Right ventricle myocardium superior (tissue), 1 donor: ENCODE data around the gene SMIM29. TPM values are rescaled to one million over a fixed set of nuclear protein-coding genes. Genes with fewer than 3 reads are reported as not detected.

Experiments used
- ATAC-seq: fragments of 200-7000 bp; cut with Tn5 transposase; one replicate; pipeline ENCODE4 v1.9.1; 2020; ENCODE audit warnings: mild to moderate bottlenecking; ENCODE audit not compliant: poor library complexity
- DNase-seq: peaks from one replicate; pipeline ENCODE4 v3.0.0-alpha.2; 2020
- intact Hi-C: fragments of 100-400 bp; cut with DNase I; formaldehyde crosslinking; loops from one replicate; pipeline ENCODE4 v1.11.2; 2022
- total RNA-seq: library from RNA; stranded (reverse); fragmentation: NEBNext Ultra II Directional; extraction: Animal tissue kit (Norgen Biotek cat#: 25700); gene quantifications from one replicate; pipeline ENCODE4 v1.2.1, GENCODE V29; 2021
- donor health status: DM: no; HTN: yes; CAD: no; lungs with severe emphysema.

Gene SMIM29
- total RNA-seq, 1 donor from 2014 or later = 19.1 TPM

DNA sequence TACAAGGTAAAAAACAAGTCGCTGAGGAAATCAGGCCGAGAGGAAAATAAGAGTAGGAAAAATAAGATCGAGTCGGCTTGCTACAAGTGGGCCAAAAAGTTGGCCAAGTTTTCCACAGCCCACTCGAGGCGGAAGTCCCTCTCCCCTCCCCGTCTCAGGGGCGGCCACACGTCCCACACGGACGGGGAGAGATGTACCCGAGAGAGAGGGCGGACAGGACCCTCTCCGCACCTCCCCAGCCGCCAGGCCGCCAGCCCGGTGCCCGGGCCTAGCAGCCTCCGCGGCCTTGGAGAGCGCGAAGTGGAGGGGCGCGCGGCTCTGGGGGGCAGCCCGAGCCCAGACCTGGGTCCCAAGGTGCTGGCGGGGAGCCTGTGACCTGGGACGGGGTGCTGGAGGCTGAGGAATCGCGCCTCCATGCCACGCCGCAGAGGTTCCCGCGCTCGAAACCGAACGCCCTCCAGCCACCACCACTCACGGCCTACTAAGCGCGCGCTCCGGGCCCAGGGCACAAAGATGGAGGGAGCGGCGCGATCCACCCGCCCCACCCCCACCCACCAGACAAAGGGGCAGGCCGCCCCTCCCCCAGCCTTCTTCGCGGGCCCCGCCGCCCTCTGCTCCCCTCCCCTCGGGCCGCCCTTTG is 14.0 kb downstream of the SMIM29 start:
- intact Hi-C loops = loop anchor here (5.0 kb wide), 1 partner anchor 37 kb away; no protein-coding TSS in a partner anchor

DNA sequence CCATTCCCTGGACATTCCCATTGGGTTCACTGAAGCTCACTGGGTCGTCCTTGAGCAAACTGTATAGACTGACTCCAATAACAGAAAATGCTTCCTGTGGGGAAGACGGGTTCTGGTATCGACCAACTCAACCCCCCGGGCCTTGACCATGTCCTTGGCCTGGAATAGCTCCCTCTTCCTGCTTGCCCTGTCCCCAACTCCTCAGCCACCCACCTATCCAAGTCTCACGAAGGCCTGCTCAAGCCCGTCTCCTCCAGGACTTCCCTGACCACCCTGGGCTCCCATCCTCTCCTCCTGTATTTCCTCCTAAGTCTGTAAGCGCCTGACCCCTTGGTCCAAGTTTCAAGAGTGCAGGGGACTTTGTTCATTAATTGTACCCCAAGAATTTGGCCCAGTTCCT is 14.9 kb downstream of the SMIM29 start:
- no peak for DNase-seq
- intact Hi-C loops = loop anchor here (5.0 kb wide), 1 partner anchor 37 kb away; no protein-coding TSS in a partner anchor
- no peak for ATAC-seq

More for the DNA sequence above, 14.0 kb downstream of the SMIM29 start:
- ATAC-seq (no peak), DNase-seq (no peak)

- intact Hi-C loops = loop anchor here (5.0 kb wide), 1 partner anchor 36 kb away; no protein-coding TSS in a partner anchor
- ATAC-seq = no peak
- no peak for DNase-seq
Measured at GRCh38 chr6:34232901-34233300, 15.9 kb downstream of the SMIM29 start.

- no peak for ATAC-seq
- no peak for DNase-seq
- intact Hi-C loops = loop anchor here (5.0 kb wide), 1 partner anchor 34 kb away; no protein-coding TSS in a partner anchor
Measured at GRCh38 chr6:34231566-34232336, 17.1 kb downstream of the SMIM29 start.

- intact Hi-C loops = loop anchor here (5.0 kb wide), 1 partner anchor 34 kb away; no protein-coding TSS in a partner anchor
- DNase-seq (no peak), ATAC-seq (no peak)
Measured at GRCh38 chr6:34230653-34231371, 18.0 kb downstream of the SMIM29 start.

DNA sequence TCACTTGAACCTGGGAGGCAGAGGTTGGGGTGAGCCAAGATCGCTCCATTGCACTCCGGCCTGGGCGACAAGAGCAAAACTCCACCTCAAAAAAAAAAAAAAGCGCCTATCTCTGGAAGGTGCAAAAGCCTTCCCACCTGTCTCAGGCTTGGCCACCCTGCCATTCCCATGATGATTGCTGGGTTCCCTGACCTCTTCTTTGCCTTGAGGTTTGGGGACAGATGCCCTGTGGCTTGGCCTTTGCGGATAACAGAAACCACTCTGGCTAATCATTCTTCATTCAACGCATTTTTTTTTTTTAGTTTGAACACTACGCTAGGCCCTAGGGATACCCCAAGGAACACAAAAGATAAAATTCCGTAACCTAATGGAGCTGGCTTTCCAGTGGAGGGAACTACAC is 18.9 kb downstream of the SMIM29 start:
- ATAC-seq (no peak), DNase-seq (no peak)
- intact Hi-C loops = loop anchor here (5.0 kb wide), 1 partner anchor 33 kb away; no protein-coding TSS in a partner anchor

GRCh38 chr6:34227761-34228421 is 20.9 kb downstream of the SMIM29 start:
- intact Hi-C loops = no loop called here
- no peak for ATAC-seq
- DNase-seq = no peak

- ATAC-seq (no peak), DNase-seq (no peak)
- intact Hi-C loops = no loop called here
Measured at GRCh38 chr6:34226731-34227586, 21.8 kb downstream of the SMIM29 start.

DNA sequence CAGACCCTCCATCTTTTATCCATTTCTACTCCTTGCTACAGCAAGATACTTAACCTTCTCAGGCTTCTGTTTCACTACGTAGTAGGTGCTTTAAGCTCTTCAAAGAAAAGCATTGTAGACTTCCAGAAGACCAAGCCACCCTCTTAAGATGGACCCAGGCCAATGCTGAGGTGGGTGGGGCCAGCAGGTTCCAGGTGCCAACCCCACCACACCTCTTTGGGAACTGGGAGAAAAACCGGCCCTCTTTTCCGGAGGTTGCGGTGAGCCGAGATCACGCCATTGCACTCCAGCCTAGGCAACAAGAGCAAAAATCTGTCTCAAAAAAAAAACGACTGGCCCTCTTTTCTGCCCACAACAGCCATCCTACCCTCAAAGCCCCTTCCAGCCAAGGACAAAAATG is 22.7 kb downstream of the SMIM29 start:
- intact Hi-C loops = no loop called here
- no peak for ATAC-seq
- no peak for DNase-seq

DNA sequence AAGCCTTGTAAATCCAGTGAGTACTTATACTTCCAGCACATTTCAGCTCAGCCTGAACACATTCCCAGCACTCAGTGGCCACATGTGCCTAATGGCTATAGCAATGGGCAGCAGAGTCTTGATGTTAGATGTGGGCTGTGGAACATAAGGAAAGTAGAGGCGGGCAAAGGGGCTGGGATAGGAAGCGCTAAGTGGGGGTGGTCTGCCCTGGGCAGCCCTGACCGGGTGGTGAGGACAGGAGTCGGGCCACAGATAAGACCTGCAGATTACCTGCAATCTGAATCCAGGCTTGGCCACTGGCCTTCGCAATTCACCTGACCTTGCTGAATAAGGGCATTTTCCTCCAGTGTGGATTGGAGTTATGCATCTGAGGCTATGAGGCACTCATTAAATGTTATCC is 23.3 kb downstream of the SMIM29 start:
- intact Hi-C loops = no loop called here
- ATAC-seq = no peak
- DNase-seq = no peak

- ATAC-seq = peak; percentile 99
- intact Hi-C loops = no loop called here
- peak; percentile 95 for DNase-seq
Measured at GRCh38 chr6:34223956-34224940, 24.6 kb downstream of the SMIM29 start.

GRCh38 chr6:34223381-34223955 is 25.3 kb downstream of the SMIM29 start:
- DNase-seq (peak; percentile 54), ATAC-seq (peak; percentile 19)
- intact Hi-C loops = no loop called here

GRCh38 chr6:34218691-34219090 is 30.1 kb downstream of the SMIM29 start:
- intact Hi-C loops = no loop called here
- no peak for ATAC-seq
- no peak for DNase-seq

- DNase-seq (no peak), ATAC-seq (no peak)
- intact Hi-C loops = no loop called here
Measured at GRCh38 chr6:34213772-34214171, 35.0 kb downstream of the SMIM29 start.

GRCh38 chr6:34207695-34208443 is 40.9 kb downstream of the SMIM29 start:
- ATAC-seq (no peak), DNase-seq (no peak)
- intact Hi-C loops = no loop called here

DNA sequence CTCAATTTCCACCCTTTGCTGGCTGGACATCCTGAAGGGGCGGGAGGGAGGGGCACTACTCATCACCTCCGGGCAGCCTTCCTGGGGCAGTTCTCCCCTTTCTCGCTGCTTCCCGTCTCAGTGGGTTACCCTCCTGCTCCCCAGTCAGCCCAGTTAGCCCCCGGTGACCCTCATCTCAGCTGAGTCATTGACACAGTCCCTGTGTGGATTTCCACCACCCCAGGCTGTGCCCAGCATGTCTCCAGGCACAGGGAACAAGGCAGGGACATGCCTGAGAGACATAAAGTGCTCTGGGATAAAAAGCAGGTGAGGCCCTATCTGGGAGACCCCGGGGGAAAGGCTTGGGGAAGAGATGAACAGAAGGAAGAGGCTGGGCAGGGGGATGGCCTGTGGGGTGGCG is 42.1 kb downstream of the SMIM29 start:
- intact Hi-C loops = no loop called here
- no peak for DNase-seq
- ATAC-seq = no peak
